OCI-LY3 (cell line): ENCODE measurements around the gene LRP6.

Experiments
- H2AFZ ChIP-seq: fragments of 200-600, 300-600 bp; shearing (Covaris generic); 2 replicates; pipeline ENCODE4 v1.6.0; 2014; ENCODE audit warnings: antibody characterized with exemption, low read depth, low read length
- H3K27ac ChIP-seq: fragments of 200-600, 300-600 bp; sonication (generic); 2 replicates; pipeline ENCODE4 v1.5.1; 2014; ENCODE audit warnings: mild to moderate bottlenecking, low read length, moderate library complexity, mixed read lengths
- H3K27me3 ChIP-seq: fragments of 200-600, 300-600 bp; sonication (generic); 2 replicates; pipeline ENCODE4 v1.6.1; 2014; ENCODE audit warnings: low read depth, low read length, mixed read lengths
- H3K36me3 ChIP-seq: fragments of 200-600, 300-600 bp; sonication (generic); replicated peaks from 2 replicates; pipeline ENCODE3; 2014; ENCODE audit warnings: low read depth, low read length, mixed read lengths
- H3K4me1 ChIP-seq: fragments of 300-600, 200-600 bp; sonication (generic); 2 replicates; pipeline ENCODE4 v1.6.1; 2014; ENCODE audit warnings: low read length, mixed read lengths
- H3K4me2 ChIP-seq: fragments of 200-600, 300-600 bp; sonication (generic); 2 replicates; pipeline ENCODE4 v1.6.1; 2014; ENCODE audit warnings: low read length, mixed read lengths
- H3K4me3 ChIP-seq: fragments of 300-600, 200-600 bp; sonication (generic); 2 replicates; pipeline ENCODE4 v1.5.1; 2014; ENCODE audit warnings: antibody characterized with exemption, mild to moderate bottlenecking, low read length, moderate library complexity
- H3K79me2 ChIP-seq: fragments of 300-600, 200-600 bp; shearing (Covaris generic); 2 replicates; pipeline ENCODE4 v1.6.1; 2014; ENCODE audit warnings: mild to moderate bottlenecking, low read length, mixed read lengths
- H3K9ac ChIP-seq: fragments of 300-600, 200-600 bp; shearing (Covaris generic); 2 replicates; pipeline ENCODE4 v1.6.0; 2014; ENCODE audit warnings: mild to moderate bottlenecking, low read length, moderate library complexity
- H3K9me3 ChIP-seq: fragments of 200-600, 300-600 bp; shearing (Covaris generic); 2 replicates; pipeline ENCODE4 v1.6.1; 2014; ENCODE audit warnings: low read length, mixed read lengths; ENCODE audit not compliant: insufficient read depth
- H4K20me1 ChIP-seq: fragments of 200-600, 300-600 bp; sonication (generic); 2 replicates; pipeline ENCODE4 v1.6.1; 2016; ENCODE audit warnings: low read length, mixed read lengths; ENCODE audit not compliant: insufficient read depth
- CTCF ChIP-seq: fragments of 200-600, 300-600 bp; sonication (generic); IDR thresholded peaks from 2 replicates; pipeline ENCODE4 v1.5.1; 2014; ENCODE audit warnings: antibody characterized with exemption, low read length, low read depth
- EZH2phosphoT487 ChIP-seq: fragments of 200-600 bp; shearing (Covaris generic); IDR thresholded peaks from 2 replicates; pipeline ENCODE4 v1.6.1; 2018; ENCODE audit warnings: antibody characterized with exemption, mixed run types, low read depth

Gene LRP6

GRCh38 chr12:12195516-12195915 is 71.3 kb downstream of the LRP6 start:
- H3K4me1 ChIP-seq: peaks cover 8% of the 10 kb centered on the region
- no peak overlapping the region for H2AFZ ChIP-seq
- 0 out of 2 replicates have a peak, but pooled peaks cover 4% of the 10 kb centered on the region for H3K9me3 ChIP-seq
- H3K4me3 ChIP-seq: no peak overlapping the region
- no peak overlapping the region for H3K9ac ChIP-seq
- H3K4me2 ChIP-seq: no peak overlapping the region
- no peaks in the 10 kb centered on the region for H3K27me3 ChIP-seq
- no peaks in the 10 kb centered on the region for H4K20me1 ChIP-seq
- peaks cover 6% of the 10 kb centered on the region for H3K36me3 ChIP-seq
- TF ChIP-seq EZH2phosphoT487: no peak
- no peak for TF ChIP-seq CTCF
- no peaks in the 10 kb centered on the region for H3K79me2 ChIP-seq
- H3K27ac ChIP-seq: no peak overlapping the region

DNA sequence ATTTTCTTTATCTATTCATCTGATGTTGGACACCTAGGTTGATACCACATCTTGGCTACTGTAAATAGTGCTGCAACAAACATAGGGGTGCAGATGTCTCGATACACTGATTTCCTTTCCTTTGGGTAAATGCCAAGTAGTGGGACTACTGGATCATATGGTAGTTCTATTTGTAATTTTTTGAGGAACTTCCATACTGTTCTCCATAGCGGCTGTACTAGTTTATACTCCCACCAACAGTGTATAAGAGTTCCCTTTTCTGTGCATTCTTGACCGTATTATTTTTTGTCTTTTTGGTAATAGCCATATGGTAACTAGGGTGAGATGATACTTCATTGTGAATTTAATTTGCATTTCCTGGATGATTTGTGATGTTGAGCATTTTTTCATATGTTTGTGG is 71.8 kb downstream of the LRP6 start:
- no peaks in the 10 kb centered on the region for H3K27me3 ChIP-seq
- no peak overlapping the region for H3K9ac ChIP-seq
- H3K4me3 ChIP-seq: no peak overlapping the region
- H3K36me3 ChIP-seq: peaks cover 6% of the 10 kb centered on the region
- H3K4me2 ChIP-seq: no peak overlapping the region
- TF ChIP-seq EZH2phosphoT487 (no peak), CTCF (no peak)
- H3K27ac ChIP-seq: no peak overlapping the region
- peaks cover 5% of the 10 kb centered on the region for H3K4me1 ChIP-seq
- H2AFZ ChIP-seq: no peak overlapping the region
- H3K9me3 ChIP-seq: 0 out of 2 replicates have a peak, but pooled peaks cover 4% of the 10 kb centered on the region
- H3K79me2 ChIP-seq: 0 out of 2 replicates have a peak, but pooled peaks cover 3% of the 10 kb centered on the region
- no peaks in the 10 kb centered on the region for H4K20me1 ChIP-seq

DNA sequence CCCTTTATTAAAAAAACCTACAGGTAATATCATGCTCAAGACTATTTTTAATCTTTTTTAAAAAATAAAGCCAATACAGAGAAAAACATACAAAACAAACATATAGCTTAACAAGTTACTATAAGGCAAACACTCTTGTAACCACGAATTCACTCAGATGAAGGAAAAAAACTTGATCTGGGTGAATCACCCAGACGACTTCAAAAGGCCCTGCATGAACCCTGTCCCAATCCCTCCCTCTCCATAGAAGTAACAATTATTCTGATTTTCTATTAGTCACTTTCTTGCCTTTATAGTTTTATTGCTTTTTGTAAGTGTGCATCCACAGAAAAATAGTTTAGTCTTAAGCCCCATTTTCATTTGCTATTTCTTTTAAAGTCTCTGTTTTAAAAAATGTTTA is 72.6 kb downstream of the LRP6 start:
- Histone ChIP-seq H3K4me1 (0 out of 2 replicates have a peak, but pooled peaks cover 3% of the 10 kb centered on the region), H3K4me3 (no peak overlapping the region), H3K36me3 (peaks cover 4% of the 10 kb centered on the region), H2AFZ (no peak overlapping the region), H3K4me2 (no peak overlapping the region), H3K27ac (no peak overlapping the region), H3K79me2 (0 out of 2 replicates have a peak, but pooled peaks cover 3% of the 10 kb centered on the region), H3K9me3 (0 out of 2 replicates have a peak, but pooled peaks cover 4% of the 10 kb centered on the region), H3K9ac (no peak overlapping the region), H3K27me3 (no peaks in the 10 kb centered on the region), H4K20me1 (no peaks in the 10 kb centered on the region)
- TF ChIP-seq CTCF (no peak), EZH2phosphoT487 (no peak)

DNA sequence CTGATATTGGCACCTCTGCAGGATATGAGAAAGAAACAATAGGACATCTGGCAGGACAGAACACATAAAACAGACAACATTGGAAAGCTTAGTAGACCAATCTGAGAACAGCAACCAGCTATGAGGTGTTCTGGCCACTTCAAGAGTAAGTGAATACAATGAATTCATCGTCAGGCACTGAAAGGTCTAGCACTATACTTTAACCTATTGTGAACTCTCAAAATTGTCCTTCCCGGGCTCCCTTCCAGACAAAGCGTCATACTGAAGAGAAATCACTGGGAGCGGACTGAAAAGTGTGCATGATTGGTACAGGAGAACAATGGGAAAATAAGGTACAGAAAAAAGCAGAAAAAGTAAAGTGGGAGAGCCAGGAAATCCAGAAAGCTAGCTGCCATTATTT is 75.8 kb downstream of the LRP6 start:
- H3K4me3 ChIP-seq: no peak overlapping the region
- no peak overlapping the region for H3K27ac ChIP-seq
- H3K9me3 ChIP-seq: no peaks in the 10 kb centered on the region
- TF ChIP-seq CTCF (no peak), EZH2phosphoT487 (no peak)
- H3K4me2 ChIP-seq: no peak overlapping the region
- H4K20me1 ChIP-seq: no peaks in the 10 kb centered on the region
- no peaks in the 10 kb centered on the region for H3K36me3 ChIP-seq
- no peak overlapping the region for H3K9ac ChIP-seq
- 0 out of 2 replicates have a peak, but pooled peaks cover 3% of the 10 kb centered on the region for H3K79me2 ChIP-seq
- H2AFZ ChIP-seq: no peak overlapping the region
- H3K27me3 ChIP-seq: no peaks in the 10 kb centered on the region
- H3K4me1 ChIP-seq: 0 out of 2 replicates have a peak, but pooled peaks cover 3% of the 10 kb centered on the region
